HG03135 (cell line): ENCODE data around the gene P4HA2.

Source experiments
- ATAC-seq: cut with Tn5 transposase; IDR thresholded peaks from one replicate; pipeline ENCODE4 v1.9.1; 2021; ENCODE audit warnings: mild to moderate bottlenecking, moderate library complexity; ENCODE audit not compliant: unreplicated experiment

The P4HA2 gene

GRCh38 chr5:132227485-132228240 is at the start of gene P4HA2:
P4HA2 (minus strand) TSS chr5:132227853; CDS start chr5:132218626, 9,227 bp downstream.
- peak; percentile 83 for ATAC-seq

GRCh38 chr5:132277256-132277655 is 49.6 kb upstream of the P4HA2 start:
- no peak for ATAC-seq

GRCh38 chr5:132275367-132276220 is 47.9 kb upstream of the P4HA2 start:
- no peak for ATAC-seq

- ATAC-seq = no peak
Observed at GRCh38 chr5:132274050-132274792, 46.6 kb upstream of the P4HA2 start.

GRCh38 chr5:132273631-132274030 is 46.0 kb upstream of the P4HA2 start:
- ATAC-seq = no peak

GRCh38 chr5:132272311-132273210 is 44.9 kb upstream of the P4HA2 start:
- ATAC-seq = no peak

GRCh38 chr5:132271251-132272246 is 43.9 kb upstream of the P4HA2 start:
- no peak for ATAC-seq

GRCh38 chr5:132270706-132271105 is 43.1 kb upstream of the P4HA2 start:
- no peak for ATAC-seq

- ATAC-seq = no peak
Observed at GRCh38 chr5:132270335-132270665, 42.6 kb upstream of the P4HA2 start.

- no peak for ATAC-seq
Observed at GRCh38 chr5:132269635-132270334, 42.1 kb upstream of the P4HA2 start.

- ATAC-seq = no peak
Observed at GRCh38 chr5:132268769-132269551, 41.3 kb upstream of the P4HA2 start.

- no peak for ATAC-seq
Observed at GRCh38 chr5:132267931-132268768, 40.5 kb upstream of the P4HA2 start.

GRCh38 chr5:132267166-132267739 is 39.6 kb upstream of the P4HA2 start:
- no peak for ATAC-seq

GRCh38 chr5:132266836-132267160 is 39.1 kb upstream of the P4HA2 start:
- no peak for ATAC-seq

GRCh38 chr5:132266031-132266835 is 38.6 kb upstream of the P4HA2 start:
- ATAC-seq = no peak
